NCI-H2107 treated with DMSO at 0.1 percent for 48 hours (cell line): Measurements from ENCODE around the gene FARSB.

Source experiments
- DNase-seq: peaks from one replicate; lab custom pipeline; 2025; ENCODE audit not compliant: unreplicated experiment; lab: John Stamatoyannopoulos, UW

Gene FARSB

DNA sequence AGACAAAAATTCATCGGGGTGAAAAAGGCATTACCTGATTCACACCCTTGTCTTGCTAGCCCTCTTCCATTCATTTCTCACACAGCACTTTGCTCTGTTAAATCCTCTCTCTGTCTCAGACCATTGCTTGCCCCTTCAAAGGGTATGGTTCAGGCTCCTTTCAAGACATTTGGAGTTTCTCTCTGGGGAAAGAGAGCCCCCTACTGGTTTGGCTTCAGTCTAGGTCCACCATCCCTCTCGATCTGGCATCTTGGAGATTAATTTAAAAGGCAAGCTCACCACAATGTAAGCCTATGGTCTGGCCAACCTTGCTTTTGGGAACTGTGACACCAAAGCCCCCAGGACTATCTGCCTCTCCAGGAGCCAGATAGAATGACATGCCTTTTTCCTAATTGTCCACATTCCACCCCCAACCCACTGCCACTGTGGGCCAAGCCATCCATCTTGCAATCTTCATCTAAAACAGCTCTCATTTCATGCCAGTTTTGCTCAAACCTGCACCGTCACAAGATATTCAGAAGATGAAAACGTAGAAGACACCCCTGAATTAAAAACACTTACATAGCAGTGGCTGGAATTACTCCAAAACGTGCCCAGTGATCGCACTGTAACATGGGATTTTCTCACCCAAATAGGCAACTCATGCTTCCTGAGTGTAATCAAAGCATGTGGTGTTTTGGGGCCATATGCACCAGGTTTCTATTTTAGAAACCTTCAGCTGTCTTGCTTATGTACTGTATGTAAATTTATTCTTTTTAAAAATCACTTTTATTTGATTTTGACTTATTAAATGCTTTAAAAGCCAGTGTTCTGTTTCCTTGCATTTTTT is 93.9 kb downstream of the FARSB start:
- peak; percentile 50 for DNase-seq

DNA sequence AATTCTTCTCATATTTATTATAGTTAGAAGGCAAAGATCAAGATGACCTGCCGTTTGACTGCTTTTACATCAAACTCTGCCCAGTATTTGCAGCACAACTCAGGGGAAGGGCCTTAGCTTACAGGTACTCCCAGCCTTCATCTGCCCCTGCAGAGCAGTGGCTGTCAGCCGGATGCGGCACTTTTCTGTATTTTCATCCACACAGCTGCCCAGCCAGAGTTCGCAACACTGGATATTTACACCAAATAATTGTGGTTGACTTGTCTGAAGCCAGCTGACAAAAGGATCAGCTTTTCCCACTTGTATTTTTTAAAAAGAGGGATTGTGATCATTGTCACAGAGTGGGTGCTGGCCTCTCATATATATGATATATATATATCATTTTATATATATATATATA is 94.7 kb downstream of the FARSB start:
- no peak for DNase-seq

DNA sequence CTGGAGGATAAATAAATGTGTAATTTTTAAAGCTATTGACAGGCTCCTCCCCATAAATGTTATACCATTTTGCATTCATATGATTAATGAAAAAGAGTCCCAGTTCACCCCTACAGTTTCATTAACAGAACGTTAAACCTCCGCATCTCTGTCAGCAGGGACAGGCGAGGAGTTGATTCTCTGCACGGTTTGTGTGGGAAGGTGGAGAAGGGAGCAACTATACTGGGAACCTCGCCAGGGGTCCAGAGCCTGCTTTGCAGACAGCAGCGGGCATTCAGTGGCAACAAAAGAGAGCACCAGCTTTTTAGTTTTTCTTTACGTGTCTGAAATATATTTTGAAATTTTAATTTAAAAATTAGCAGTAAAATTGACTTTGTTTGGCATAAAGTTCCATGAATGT is 101.4 kb downstream of the FARSB start:
- no peak for DNase-seq

DNA sequence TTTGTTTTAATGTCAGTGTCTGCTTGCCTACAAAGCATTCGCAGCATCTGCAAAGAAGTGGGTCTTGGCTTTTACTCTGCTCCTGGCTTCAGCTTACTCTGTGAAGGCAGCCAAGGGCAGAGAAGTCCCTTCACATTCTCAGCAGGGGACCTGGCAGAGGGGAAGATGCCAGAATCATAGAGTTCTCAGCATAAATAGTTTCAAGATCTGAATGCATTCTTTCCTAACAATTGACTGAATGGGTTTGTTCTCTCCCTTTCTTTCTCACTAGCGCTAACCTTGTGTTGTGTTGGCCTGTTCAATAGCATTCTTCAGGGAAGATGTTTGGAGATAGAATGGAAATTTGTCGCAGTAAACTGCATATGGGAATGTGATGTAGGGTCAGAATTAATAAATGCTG is 106.9 kb downstream of the FARSB start:
- DNase-seq = no peak

DNA sequence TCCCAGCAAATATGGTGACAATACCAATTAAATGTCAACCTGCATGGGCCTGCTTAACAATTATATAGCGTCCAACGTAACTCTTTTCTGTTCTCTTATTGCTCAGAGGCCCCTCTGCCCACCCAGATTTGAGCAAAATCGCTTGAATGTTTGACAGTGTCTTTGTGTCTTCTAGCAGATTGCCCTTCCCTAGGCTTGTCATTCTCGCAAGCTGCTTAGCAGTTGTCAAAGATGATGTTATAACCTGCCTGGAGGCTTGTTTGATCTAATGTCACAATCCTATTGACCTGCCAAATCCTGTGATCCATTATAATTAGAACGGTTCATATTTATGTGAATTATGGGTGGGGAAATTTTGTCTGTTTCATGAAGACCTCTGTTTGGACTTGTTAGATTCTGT is 108.8 kb downstream of the FARSB start:
- DNase-seq = no peak

DNA sequence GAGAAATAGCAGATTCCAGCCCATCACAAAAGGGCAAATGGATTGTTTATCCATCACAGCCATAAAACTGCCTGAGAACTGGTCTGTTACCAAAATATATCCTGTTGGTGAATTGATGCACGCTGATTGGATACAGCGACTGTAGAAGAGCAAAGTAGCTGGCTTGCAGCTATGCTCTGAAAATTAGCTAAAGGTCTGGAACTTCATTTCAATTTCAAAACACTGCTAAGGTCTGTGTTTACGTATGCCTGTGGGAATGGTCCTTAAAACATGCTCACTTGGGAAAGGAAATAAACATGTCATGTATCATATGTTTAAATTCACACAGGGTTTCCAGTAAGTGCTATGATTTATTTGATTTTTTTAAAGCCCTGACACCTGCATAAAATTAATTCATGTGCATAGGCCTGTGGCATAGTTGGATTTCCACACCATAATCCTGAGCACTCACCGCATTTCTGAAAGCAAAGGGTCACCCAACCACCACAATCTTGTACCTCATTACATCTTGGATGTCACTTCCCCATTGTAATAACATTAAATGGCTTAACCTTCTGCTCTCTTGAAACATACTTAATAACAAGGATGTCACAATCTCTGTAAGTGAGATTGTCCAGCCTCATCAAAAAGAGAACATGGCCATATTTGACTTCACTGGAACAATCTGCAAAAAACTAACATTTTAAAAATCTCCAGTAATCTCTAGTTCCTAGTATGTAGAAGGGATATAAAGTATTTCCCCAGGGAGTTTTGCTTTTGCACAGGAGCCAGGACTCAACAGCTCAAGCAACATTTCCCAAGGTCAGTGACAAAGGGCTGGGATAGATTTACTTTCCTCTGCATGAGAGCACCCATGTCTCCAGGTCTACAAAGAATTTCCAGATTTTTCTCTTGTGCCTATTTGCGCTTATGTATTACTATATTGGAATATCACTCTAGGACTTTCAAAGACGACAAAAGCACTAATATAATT is 109.8 kb downstream of the FARSB start:
- no peak for DNase-seq

DNA sequence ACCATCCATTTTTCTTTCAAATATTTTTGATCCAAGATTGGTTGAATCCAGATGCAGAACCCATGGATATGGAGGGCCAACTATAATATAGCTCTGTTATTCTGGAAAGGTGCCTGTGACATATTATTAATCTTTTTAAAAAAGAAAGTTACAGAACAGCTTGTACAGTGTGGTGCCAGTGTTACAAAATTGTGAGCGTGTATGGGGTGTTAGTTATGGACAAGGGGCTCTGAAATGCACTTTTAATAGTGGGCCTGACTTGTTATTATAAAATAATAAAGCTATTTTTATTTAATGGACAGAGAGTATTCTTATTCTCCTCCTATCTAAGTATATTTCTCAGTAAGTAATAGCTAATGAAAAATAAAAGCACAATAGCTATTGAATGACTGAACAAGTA is 111.2 kb downstream of the FARSB start:
- DNase-seq = no peak

DNA sequence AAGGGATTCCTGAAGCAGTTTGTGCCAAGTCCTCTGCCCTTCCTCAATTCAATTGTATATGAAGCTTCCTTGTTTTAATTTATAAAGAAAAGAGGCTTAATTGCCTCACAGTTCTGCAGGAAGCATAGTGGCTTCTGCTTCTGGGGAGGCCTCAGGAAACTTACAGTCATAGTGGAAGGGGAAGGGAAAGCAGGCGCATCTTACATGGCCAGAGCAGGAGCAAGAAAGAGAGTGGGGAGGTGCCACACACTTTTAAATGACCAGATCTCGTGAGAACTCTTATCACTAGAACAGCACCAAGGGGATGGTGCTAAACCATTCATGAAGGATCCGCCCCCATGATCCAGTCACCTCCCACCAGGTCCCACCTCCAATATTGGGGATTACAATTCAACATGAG is 117.4 kb downstream of the FARSB start:
- no peak for DNase-seq

DNA sequence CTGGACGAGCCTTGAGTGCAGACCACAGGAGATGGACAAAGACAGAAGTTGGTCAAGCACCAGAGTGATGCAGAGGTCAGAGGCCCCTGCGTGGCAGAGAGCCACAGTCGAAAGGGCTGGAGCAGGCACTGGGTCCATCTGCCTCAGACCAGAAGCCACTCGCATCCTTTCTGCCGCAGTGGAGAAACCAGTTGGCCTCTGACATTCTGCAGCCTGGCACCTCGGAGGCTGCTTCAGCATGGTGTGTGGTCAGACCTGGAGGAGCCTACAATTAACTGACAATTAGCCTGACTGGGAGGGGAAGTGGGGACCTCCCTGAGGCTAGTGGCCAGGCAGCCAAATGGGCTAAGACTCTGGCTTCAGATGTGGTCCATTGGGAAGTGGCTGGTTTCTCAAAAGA is 120.4 kb downstream of the FARSB start:
- no peak for DNase-seq

DNA sequence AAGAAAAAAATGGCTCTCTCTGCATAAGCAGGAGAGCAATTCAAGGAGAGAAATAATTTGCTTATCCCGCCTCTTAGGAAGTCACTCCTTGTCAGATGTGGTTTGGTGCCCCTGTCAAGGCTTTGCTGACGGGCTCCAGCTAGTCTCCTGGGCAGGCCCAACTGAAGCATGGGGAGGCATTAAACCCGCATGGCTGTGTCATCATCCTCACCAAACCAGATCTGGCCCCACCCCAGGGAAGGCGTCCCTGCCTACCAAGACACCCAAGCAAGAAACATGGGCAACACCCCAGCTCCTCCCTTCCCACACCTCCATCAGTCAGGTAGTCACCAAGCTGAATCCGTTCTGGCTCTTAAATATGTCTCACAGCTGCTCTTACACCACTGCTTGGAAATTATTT is 123.6 kb downstream of the FARSB start:
- no peak for DNase-seq

DNA sequence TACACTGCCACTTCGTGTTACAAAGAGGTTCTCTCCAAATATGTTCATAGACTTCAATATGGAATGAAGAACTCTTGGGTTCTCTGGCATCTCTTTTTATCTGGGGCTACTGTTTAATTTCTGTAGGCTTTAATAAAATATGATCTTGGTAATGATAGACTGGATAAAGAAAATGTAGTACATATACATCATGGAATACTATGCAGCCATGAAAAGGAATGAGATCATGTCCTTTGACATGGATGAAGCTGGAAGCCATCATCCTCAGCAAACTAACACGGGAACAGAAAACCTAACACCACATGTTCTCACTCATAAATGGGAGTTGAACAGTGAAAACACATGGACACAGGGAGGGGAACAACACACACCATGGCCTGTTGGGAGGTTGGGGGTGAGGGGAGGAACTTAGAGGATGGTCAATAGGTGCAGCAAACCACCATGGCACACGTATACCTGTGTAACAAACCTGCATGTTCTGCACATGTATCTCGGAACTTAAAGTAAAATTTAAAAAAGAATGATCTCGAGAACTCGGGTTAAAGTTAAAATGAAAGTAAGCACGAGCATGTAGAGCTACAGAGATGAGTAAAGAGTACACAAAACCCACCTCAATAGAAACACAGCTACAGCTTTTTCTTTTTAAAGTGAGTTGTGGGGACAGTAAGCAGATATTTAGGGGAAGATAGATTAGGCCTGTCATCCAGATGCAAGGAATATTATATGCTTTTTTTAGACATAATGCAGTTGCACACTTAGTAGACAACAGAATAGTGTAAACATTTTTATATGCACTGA is 129.2 kb downstream of the FARSB start:
- DNase-seq = no peak

DNA sequence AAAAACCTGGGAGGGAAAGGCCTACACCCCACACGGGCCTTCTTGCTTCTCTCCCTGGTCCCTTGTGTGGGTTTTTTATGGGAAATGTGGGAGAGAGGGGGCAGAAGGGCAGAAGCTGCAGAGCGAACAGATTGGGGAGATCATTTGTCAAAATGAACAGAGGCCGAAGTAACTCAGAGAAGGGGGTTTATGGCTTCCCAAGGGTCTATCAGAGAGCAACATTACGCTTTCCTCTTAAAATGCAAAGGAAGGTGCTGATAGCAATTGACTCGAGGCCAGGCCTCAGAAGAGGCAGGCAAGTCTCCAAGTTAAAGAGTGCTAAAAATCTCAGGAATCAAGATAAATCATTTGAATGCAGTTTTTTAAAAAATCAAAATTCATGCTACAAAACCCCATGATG is 130.1 kb downstream of the FARSB start:
- DNase-seq = no peak

DNA sequence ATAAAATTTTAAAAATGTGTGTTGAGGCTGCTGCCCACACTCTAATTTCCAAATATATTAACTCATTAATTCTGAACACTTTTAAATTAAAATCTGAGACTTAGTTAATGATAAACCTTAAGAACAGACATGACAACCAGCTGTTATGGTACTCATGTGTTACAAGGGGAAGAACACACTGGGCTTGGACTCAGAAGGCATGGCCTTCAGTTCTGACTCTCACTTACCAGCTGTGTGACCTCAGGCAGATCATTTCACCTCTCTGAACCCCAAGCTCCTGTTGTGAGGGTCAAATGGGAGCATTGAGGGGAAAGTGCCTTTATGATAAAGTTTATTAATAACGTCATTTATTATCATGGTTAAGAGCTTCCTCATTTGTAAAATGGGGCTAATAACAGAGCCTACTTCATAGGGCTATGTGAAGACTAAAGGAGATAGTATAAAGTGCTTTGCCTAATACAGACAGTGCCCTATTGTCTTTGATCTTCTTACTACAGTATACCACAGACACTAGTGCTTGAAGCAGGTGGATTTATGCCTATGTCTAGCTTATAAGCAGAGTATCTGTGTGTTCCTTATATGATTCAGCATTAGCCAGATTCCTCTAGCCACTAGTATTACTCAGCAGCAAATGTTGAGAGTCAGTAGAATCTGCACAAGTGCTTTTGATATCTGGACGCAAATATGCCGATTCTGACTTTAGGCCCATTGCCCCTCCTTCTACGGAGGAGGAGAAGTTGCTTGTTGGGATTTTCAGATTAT is 131.9 kb downstream of the FARSB start:
- no peak for DNase-seq

DNA sequence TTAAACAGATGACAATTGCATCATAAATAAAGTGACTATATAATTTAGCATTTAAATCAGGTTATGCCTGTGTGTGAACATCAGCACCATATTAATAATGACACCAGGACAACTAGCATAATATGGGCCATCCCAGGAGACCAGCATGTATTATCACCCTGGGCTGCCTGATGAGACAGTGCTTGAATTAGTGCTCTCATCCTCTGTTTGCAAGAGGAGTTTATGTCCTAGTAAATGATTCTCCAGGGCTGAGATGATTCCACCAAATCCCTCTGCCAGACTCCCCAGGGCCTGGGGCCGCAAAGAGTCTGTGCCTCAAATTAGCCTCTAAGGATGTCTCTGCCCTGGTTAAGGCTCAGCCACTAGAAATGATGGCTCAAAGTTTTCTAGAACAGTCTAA is 133.8 kb downstream of the FARSB start:
- DNase-seq = no peak

DNA sequence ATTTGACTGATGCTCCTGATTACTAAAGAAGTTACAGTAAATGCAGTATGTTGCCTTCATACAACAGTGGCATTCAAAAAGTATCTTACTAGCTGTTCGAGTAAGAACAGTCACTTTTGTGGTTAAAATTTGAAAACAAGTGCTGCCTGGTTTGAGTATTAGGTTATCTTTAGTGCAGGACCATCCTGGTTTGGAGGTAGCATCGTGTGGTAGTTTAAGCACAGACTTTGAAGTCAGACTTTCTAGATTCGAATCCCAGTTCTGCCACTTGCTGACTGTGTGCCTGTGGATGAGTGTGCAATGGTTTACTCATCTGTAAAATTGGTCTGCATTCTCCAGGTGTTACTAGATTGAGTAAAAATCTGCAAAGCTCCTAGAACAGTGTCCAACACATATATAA is 134.8 kb downstream of the FARSB start:
- DNase-seq = no peak
